Vagina (tissue), 2 donors: ENCODE data around the gene NOL7.

Source experiments
- CTCF ChIP-seq, 3 experiments: fragments of 450-650 bp in 2 of 3; fragments of 200-600 bp in 1 of 3; sonication (generic) in 1 of 3; IDR thresholded peaks; one replicate each; pipeline ENCODE4 v1.5.1; 2017 to 2019; ENCODE audit warnings: antibody characterized with exemption in 3 of 3, mild to moderate bottlenecking in 2 of 3, moderate library complexity in 2 of 3
- POLR2A ChIP-seq, 2 donors: fragments of 450-650 bp; IDR thresholded peaks; one replicate each; pipeline ENCODE4 v1.6.1; 2017; ENCODE audit warnings: antibody characterized with exemption in 2 of 2, mild to moderate bottlenecking in 2 of 2, moderate library complexity in 2 of 2
- POLR2AphosphoS5 ChIP-seq, 2 donors: sonication (generic); formaldehyde crosslinking; IDR thresholded peaks; one replicate each; pipeline ENCODE4 v1.9.0; 2017; ENCODE audit warnings: antibody characterized with exemption in 2 of 2, mild to moderate bottlenecking in 2 of 2, low read depth in 1 of 2; ENCODE audit not compliant: insufficient read depth in 1 of 2

GRCh38 chr6:13573669-13574110 lies 41.4 kb upstream of the NOL7 start:
- TF ChIP-seq POLR2A (IDR thresholded peaks at IDR 0.05) (no peak), CTCF (IDR thresholded peaks at IDR 0.05) (no peak), POLR2AphosphoS5 (IDR thresholded peaks at IDR 0.05; ENCODE audit: insufficient read depth in 1 of 2, low read depth in 1 of 2) (no peak)
